ENCODE measurements around the gene SLCO1A2.
"Not testable (repeated sequence)": the region's sequence is repeated elsewhere in the genome, so short reads cannot be mapped to it uniquely, and the experiment has no call there.

Gene SLCO1A2

GRCh38 chr12:21334771-21335325 lies at the start of gene SLCO1A2:
SLCO1A2 (minus strand) TSS chr12:21334917; CDS start chr12:21334647, 270 bp downstream.
- no peak for TF ChIP-seq CTCF (IDR thresholded peaks at IDR 0.05; ENCODE audit: insufficient read depth, low read length, missing control alignments)
- CTCF ChIA-PET, result no interaction called here
- POLR2A ChIA-PET, result no interaction called here
- H3K4me3 ChIP-seq (ENCODE audit: low read depth, low read length), result no peak within 1 kb of the TSS
- DNase-seq (ENCODE audit: low read depth, low spot score), result no peak

- ChIA-PET POLR2A (no interaction called here), CTCF (no interaction called here)
- no peak overlapping the region for H3K4me3 ChIP-seq (ENCODE audit: low read depth, low read length)
- DNase-seq (ENCODE audit: low read depth, low spot score), result no peak
- TF ChIP-seq CTCF (IDR thresholded peaks at IDR 0.05; ENCODE audit: insufficient read depth, low read length, missing control alignments), result no peak
Measured at GRCh38 chr12:21384261-21384660, 49.5 kb upstream of the SLCO1A2 start.

GRCh38 chr12:21381320-21381719 lies 46.6 kb upstream of the SLCO1A2 start:
- CTCF ChIA-PET; DNase-seq (ENCODE audit: low read depth, low spot score); POLR2A ChIA-PET; H3K4me3 ChIP-seq (ENCODE audit: low read depth, low read length): not testable (repeated sequence)

- ChIA-PET CTCF (no interaction called here), POLR2A (no interaction called here)
- no peak for DNase-seq (ENCODE audit: low read depth, low spot score)
- no peak for TF ChIP-seq CTCF (IDR thresholded peaks at IDR 0.05; ENCODE audit: insufficient read depth, low read length, missing control alignments)
- no peak overlapping the region for H3K4me3 ChIP-seq (ENCODE audit: low read depth, low read length)
Measured at GRCh38 chr12:21379218-21379617, 44.5 kb upstream of the SLCO1A2 start.

GRCh38 chr12:21372602-21373001 lies 37.9 kb upstream of the SLCO1A2 start, which contains the start of gene IAPP:
IAPP (plus strand) TSS chr12:21372902; CDS start chr12:21373352, 450 bp downstream.
- no peak for DNase-seq (ENCODE audit: low read depth, low spot score)
- POLR2A ChIA-PET, result no interaction called here
- TF ChIP-seq CTCF (IDR thresholded peaks at IDR 0.05; ENCODE audit: insufficient read depth, low read length, missing control alignments), result no peak

GRCh38 chr12:21370845-21371449 lies 36.2 kb upstream of the SLCO1A2 start:
- no peak for DNase-seq (ENCODE audit: low read depth, low spot score)
- no peak overlapping the region for H3K4me3 ChIP-seq (ENCODE audit: low read depth, low read length)
- ChIA-PET CTCF (no interaction called here), POLR2A (no interaction called here)
- no peak for TF ChIP-seq CTCF (IDR thresholded peaks at IDR 0.05; ENCODE audit: insufficient read depth, low read length, missing control alignments)

More at GRCh38 chr12:21372602-21373001, 37.9 kb upstream of the SLCO1A2 start, which contains the start of gene IAPP:
- H3K4me3 ChIP-seq (ENCODE audit: low read depth, low read length), result no peak within 1 kb of the TSS
- CTCF ChIA-PET, result no interaction called here
